Common myeloid progenitor, CD34-positive (primary cell): Measurements from ENCODE around the gene MACO1.
"Not testable (repeated sequence)": the region's sequence is repeated elsewhere in the genome, so short reads cannot be mapped to it uniquely, and the experiment has no call there.

Source experiments
- CTCF ChIA-PET: fragments of 350-600 bp; sonication (Branson Sonifier 250); formaldehyde crosslinking; loops from one replicate; lab custom pipeline; 2021; ENCODE audit warnings: antibody characterized with exemption; lab: Charles Lee
- POLR2A ChIA-PET: fragments of 350-600 bp; sonication (Branson Sonifier 250); formaldehyde crosslinking; loops from one replicate; lab custom pipeline; 2021; ENCODE audit warnings: antibody characterized with exemption; lab: Charles Lee
- DNase-seq, 3 donors: peaks; one replicate each; pipeline versions ENCODE4 v3.0.0 to v3.0.0-alpha.2; 2013
- H3K27ac ChIP-seq, 2 experiments: 1 replicate in 1 of 2; 2 replicates in 1 of 2; pipeline ENCODE4 v1.7.0; 2013; ENCODE audit warnings: inconsistent platforms in 2 of 2, low read length in 2 of 2, mild to moderate bottlenecking in 2 of 2, low read depth in 1 of 2, moderate library complexity in 1 of 2; ENCODE audit not compliant: severe bottlenecking in 2 of 2, insufficient read depth in 1 of 2, poor library complexity in 1 of 2
- H3K27me3 ChIP-seq, 5 experiments: replicated peaks in 2 of 5; 1 replicate in 3 of 5; 2 replicates in 2 of 5; pipeline versions ENCODE4 v1.6.1 to v1.7.0; 2013; ENCODE audit warnings: low read length in 4 of 5, mild to moderate bottlenecking in 2 of 5, moderate library complexity in 2 of 5, inconsistent platforms in 1 of 5; ENCODE audit not compliant: insufficient read depth in 5 of 5, control insufficient read depth in 4 of 5
- H3K36me3 ChIP-seq, 4 experiments: 1 replicate in 2 of 4; 2 replicates in 2 of 4; pipeline versions ENCODE4 v1.6.1 to v1.7.0; 2013; ENCODE audit warnings: low read length in 3 of 4, control low read depth in 1 of 4, mild to moderate bottlenecking in 1 of 4; ENCODE audit not compliant: control insufficient read depth in 4 of 4, insufficient read depth in 4 of 4
- H3K4me1 ChIP-seq, 4 experiments: 1 replicate in 3 of 4; 2 replicates in 1 of 4; pipeline versions ENCODE4 v1.6.1 to v1.7.1; 2013; ENCODE audit warnings: low read length in 3 of 4, mild to moderate bottlenecking in 3 of 4, control low read depth in 1 of 4, inconsistent platforms in 1 of 4, moderate library complexity in 1 of 4; ENCODE audit not compliant: control insufficient read depth in 4 of 4, insufficient read depth in 4 of 4; ENCODE audit errors: control extremely low read depth in 1 of 4
- H3K4me3 ChIP-seq, 7 experiments: 1 replicate in 4 of 7; 2 replicates in 3 of 7; pipeline versions ENCODE4 v1.5.1 to v1.7.0; 2013; ENCODE audit warnings: mild to moderate bottlenecking in 7 of 7, low read length in 6 of 7, moderate library complexity in 6 of 7, inconsistent platforms in 2 of 7, low read depth in 2 of 7, control low read depth in 1 of 7; ENCODE audit not compliant: insufficient read depth in 4 of 7, control insufficient read depth in 1 of 7; ENCODE audit errors: extremely low read depth in 1 of 7
- H3K9me3 ChIP-seq, 5 experiments: 1 replicate in 4 of 5; 2 replicates in 1 of 5; pipeline versions ENCODE4 v1.6.1 to v1.7.1; 2013; ENCODE audit warnings: low read length in 4 of 5, mild to moderate bottlenecking in 2 of 5, inconsistent platforms in 1 of 5, low read depth in 1 of 5, moderate library complexity in 1 of 5; ENCODE audit not compliant: control insufficient read depth in 4 of 5, insufficient read depth in 2 of 5; ENCODE audit errors: control extremely low read depth in 1 of 5
- WGBS: methylation state at CpG from one replicate; pipeline ENCODE4 v1.1.5; 2013; ENCODE audit not compliant: insufficient coverage; 5-methylcytosine and 5-hydroxymethylcytosine counted together

Gene MACO1

DNA sequence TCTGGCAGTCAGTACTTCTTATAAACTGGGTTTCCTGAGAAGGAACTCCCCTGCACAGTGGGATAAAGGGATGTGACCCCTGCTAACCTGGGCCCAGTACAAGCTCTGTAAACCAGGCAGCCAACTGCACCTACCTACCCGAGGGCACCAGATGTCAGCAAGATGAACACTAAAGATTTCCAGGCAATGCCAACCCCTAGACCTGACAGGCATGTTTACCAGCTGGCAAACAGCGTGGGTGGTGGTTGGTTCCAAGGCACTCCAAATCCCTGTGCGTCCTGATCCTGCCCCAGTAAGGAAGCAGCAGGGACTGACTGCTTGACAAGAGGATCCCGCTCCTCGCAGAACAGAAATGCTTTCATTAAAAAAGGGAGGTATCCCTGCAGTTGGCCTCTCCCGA lies 7.5 kb upstream of the MACO1 start:
- H3K27ac ChIP-seq, H3K4me1 ChIP-seq, DNase-seq, H3K4me3 ChIP-seq, POLR2A ChIA-PET, H3K27me3 ChIP-seq, H3K9me3 ChIP-seq, CTCF ChIA-PET, H3K36me3 ChIP-seq: not testable (repeated sequence)
- 100% methylated on average over 4 of the region's 6 CpGs for WGBS

DNA sequence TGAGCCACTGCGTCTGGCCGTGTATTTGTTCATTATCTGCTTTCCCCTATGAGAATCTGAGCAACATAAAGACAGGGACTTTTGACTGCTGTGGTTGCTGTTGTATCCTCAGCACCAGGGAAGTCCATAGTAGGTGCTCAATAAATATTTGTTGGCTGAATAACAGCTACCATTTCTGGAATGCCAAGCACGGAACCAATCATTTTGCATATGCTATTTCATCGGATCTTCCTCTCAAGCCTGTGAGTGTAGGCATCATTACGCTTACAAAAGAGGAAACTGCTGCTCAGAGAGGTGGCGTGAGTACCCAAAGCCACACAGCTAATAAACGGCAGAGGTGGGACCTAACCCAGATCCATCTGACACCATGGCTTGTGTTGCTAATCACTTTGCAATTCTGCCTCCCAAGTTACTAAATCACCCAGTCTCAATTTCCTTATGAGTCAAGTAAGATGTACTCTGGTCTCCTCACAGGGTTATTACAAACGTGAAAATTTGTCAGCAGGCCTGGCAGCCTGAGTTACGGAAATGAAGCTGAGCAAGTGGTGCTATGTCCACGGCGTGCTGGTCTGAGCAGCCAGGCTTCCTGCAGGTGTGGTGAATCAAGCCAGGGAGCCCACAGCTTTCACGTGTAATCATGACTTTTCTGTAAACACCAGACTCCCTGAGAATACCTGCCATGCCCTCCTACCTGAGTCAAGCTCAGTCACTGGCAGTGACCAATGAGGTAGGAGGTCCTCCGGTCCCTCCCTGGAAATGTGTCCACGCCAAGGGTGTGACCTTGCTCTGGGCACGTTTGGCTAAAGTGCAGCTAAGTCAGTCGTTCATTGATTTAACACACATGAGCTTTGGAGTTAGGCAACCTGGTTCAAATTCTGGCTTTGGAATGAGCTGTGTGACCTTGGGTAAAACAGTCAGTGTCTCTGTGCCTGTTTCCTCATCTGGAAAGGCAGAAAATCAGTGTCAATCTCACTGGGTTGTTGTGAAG lies 5.3 kb upstream of the MACO1 start:
- H3K4me3 ChIP-seq, result no peak overlapping the region
- 98% methylated on average over 15 of the region's 16 CpGs for WGBS
- H3K36me3 ChIP-seq, result no peaks in the 10 kb centered on the region
- no peak overlapping the region for H3K27ac ChIP-seq
- H3K9me3 ChIP-seq, result no peaks in the 10 kb centered on the region
- ChIA-PET CTCF (interaction anchor here (0.7 kb wide), 1 partner anchor 20 kb away, joined by 3 read pairs; no protein-coding TSS in a partner anchor), POLR2A (no interaction called here)
- DNase-seq, result no peak
- peaks cover 0 to 9% (median 3%) of the 10 kb centered on the region in 4 experiments for H3K4me1 ChIP-seq
- no peaks in the 10 kb centered on the region for H3K27me3 ChIP-seq

DNA sequence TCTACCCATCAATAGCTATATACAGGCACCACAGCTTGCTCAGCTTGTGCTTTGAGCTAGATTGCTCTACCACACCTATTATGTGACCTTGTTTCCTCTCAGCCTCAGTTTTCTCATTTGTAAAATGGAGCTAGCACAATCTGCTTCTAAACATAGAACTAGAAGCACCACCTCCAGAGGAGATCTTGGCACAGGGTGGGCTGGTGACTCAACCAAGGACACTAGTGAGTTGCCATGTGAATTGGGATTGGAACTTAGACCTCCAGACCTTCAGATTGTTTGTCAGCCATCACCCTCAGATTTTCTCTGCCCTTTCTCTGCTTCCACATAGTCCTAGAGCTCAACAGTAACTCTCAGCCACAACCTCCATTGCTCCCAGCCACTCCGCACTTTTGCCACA lies 3.0 kb upstream of the MACO1 start:
- ChIA-PET CTCF (interaction anchor here (0.5 to 1.5 kb wide), 2 partner anchors 14 to 489 kb away, joined by 3 read pairs; no protein-coding TSS in a partner anchor), POLR2A (no interaction called here)
- no peak for DNase-seq
- Histone ChIP-seq H3K36me3 (no peaks in the 10 kb centered on the region), H3K4me3 (no peak overlapping the region), H3K27me3 (no peaks in the 10 kb centered on the region), H3K27ac (no peak overlapping the region), H3K9me3 (no peaks in the 10 kb centered on the region), H3K4me1 (peaks cover 9 to 20% (median 14%) of the 10 kb centered on the region in 4 experiments)
- 100% methylated on average over 1 of the region's 1 CpG for WGBS

DNA sequence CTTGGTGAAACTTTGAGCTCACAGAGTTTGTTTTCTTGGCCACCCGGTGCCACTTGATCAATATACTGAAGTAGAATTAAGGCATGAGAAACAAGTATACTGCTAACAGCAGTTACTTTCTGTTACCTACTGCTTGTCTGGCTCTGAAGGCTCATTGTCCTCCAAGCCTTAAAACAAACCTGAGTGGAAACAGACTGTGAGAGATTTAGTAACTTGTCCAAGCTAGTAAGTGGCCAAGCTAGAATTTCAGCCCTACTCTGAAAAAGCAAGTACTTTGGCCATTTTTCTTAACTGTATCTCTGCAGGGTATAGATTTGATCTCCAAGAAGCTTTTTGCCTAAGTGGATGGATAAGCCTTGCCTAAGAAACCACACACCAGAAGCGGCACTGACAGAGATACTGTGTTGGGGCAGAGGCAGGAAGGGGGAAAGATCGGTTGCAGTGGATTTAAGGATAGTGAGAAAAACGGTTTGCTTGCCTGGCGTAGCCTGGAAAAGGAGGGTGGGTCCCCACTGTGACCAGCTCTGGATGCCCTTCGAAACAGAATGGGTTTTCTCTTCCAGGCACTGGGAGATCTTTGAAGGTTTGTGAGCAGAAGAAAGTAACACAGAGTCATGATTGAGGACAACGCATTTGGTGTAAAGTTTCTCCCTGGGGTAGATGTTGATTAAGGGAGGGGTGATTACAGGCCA lies 2.1 kb upstream of the MACO1 start:
- ChIA-PET CTCF (interaction anchor here (0.9 kb wide), 1 partner anchor 57 kb away, joined by 4 read pairs; no protein-coding TSS in a partner anchor), POLR2A (no interaction called here)
- WGBS, result 95% methylated on average over 6 of the region's 7 CpGs
- no peaks in the 10 kb centered on the region for H3K27me3 ChIP-seq
- no peaks in the 10 kb centered on the region for H3K9me3 ChIP-seq
- peaks cover 12 to 27% (median 20%) of the 10 kb centered on the region in 4 experiments for H3K4me1 ChIP-seq
- no peak for DNase-seq
- no peaks in the 10 kb centered on the region for H3K36me3 ChIP-seq
- no peak overlapping the region for H3K4me3 ChIP-seq
- peak overlapping the region in 1 of 2 experiments; percentile 97 for H3K27ac ChIP-seq

DNA sequence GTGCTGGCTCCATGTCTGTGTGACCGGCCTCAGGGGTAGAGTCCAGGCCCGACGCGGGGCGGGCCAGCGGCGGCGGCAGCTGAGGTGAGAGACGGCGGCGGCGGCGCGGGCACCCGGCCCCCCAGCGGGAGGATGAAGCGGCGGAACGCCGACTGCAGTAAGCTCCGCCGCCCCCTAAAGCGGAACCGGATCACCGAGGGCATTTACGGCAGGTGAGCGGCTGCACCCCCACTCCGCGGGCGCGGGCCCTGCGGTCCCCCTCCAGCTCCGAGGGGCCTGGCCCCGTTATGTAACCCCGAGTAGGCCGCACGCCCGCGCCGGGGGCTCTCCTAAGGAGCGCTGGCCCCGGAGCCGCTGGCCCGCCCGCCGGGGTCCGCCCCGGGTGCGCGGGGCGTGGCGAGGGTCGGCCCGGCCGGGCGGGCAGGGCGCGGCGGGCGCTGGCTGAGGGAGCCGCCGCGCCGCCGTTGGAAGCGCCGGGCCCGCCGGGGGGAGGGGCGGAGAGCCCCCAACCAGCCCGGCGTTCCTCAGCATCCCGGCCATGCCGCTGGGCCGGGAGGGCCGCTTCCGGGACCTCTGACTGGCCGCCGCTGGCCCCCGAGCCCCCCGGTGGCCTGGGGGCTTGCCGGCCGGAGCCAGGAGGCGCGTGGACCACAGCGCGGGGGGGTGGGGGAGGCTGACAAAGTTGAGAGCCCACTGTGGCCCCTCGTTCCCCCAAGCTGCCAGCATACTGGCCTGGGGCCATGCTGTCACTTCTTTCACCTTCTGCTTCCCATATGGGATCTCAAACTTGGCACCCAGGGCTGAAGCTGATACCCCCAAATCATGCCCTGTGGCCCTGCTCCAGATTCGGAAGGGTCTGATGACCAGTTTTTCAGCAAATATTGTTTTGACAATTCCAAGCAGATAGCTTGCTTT lies 527 bp downstream of the MACO1 start:
- peak; percentile 78 to 93 (median 89) for DNase-seq
- POLR2A ChIA-PET, result interaction anchor here (0.6 to 1.4 kb wide), 4 partner anchors 10 to 264 kb away, joined by 3 to 5 read pairs (median 4); no protein-coding TSS in a partner anchor
- H3K4me1 ChIP-seq, result peaks cover 28 to 51% (median 38%) of the 10 kb centered on the region in 4 experiments

DNA sequence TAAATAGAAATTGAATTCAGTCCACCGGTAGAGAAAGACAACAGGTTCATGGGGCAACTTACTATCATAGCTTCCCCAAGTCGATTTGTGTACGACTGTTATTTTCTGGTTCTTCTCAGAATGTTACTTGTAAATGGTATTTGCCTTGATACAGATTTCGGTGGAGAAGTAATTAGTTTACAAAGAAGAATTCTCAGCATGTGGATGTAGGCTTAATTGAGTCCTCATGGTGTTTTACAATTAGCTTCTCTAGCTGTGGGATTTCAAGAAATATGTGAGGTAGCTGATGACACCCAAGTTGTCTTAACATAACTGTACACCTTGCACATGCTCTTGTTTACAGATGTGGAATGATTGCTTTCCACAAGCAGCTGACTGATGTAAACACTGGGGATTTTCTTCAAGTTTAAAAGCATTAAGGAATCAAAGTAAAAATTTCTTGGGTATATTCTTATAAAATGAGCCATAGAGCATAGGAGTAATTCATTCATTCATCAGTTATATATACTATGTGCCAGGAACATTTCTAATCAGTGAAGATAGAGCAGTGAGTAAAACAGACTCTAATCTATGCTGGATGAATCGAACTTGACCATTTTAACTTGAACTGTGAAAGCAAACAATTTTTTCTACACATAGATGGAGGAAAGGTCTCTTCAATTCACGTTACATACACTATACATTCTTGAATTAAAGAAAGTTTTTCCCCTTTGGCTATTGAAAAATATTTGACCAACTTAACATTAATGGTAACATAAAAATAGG lies 1.4 kb downstream of the MACO1 start:
- CTCF ChIA-PET, result interaction anchor here (0.8 to 1.3 kb wide), 7 partner anchors 12 to 260 kb away, joined by 3 to 5 read pairs (median 3); no protein-coding TSS in a partner anchor
- peaks cover 31 to 58% (median 42%) of the 10 kb centered on the region in 4 experiments for H3K4me1 ChIP-seq
- peak overlapping the region; percentile 58 to 88 for H3K27ac ChIP-seq
- DNase-seq, result no peak
- H3K36me3 ChIP-seq, result no peaks in the 10 kb centered on the region
- peak overlapping the region in 6 of 7 experiments; percentile 81 to 94 (median 92) for H3K4me3 ChIP-seq
- WGBS, result 5% methylated on average over 3 of the region's 6 CpGs
- POLR2A ChIA-PET, result no interaction called here
- H3K27me3 ChIP-seq, result no peaks in the 10 kb centered on the region
- no peaks in the 10 kb centered on the region for H3K9me3 ChIP-seq

More for the DNA sequence above, 527 bp downstream of the MACO1 start:
- Histone ChIP-seq H3K27ac (peak overlapping the region; percentile 89 to 97), H3K27me3 (no peaks in the 10 kb centered on the region), H3K9me3 (no peaks in the 10 kb centered on the region), H3K4me3 (peak overlapping the region; percentile 81 to 94 (median 91)), H3K36me3 (no peaks in the 10 kb centered on the region)
- CTCF ChIA-PET, result interaction anchor here (0.8 to 1.3 kb wide), 6 partner anchors 13 to 261 kb away, joined by 3 to 5 read pairs (median 3); no protein-coding TSS in a partner anchor
- 0% methylated on average over 49 of the region's 89 CpGs for WGBS
